GM10248 (cell line): ENCODE data around the gene SPIB.

Source experiments
- CTCF ChIA-PET: fragments of 300-600 bp; sonication (Branson Sonifier 250); formaldehyde crosslinking; extraction: SDS; loops from one replicate; lab custom pipeline; 2021; ENCODE audit warnings: antibody characterized with exemption; lab: Yijun Ruan, JAX
- POLR2A ChIA-PET: fragments of 350-650 bp; sonication (Branson Sonifier 250); formaldehyde crosslinking; extraction: SDS; loops from one replicate; lab custom pipeline; 2020; ENCODE audit warnings: antibody characterized with exemption; lab: Yijun Ruan, JAX
- DNase-seq: peaks from one replicate; pipeline ENCODE4 v3.0.0; 2012; ENCODE audit errors: extremely low spot score
- CTCF ChIP-seq: IDR thresholded peaks from 2 replicates; pipeline ENCODE4 v1.5.1; 2012; ENCODE audit warnings: mild to moderate bottlenecking, low read depth; ENCODE audit errors: extremely low read depth, missing control alignments, control extremely low read depth

Gene SPIB

GRCh38 chr19:50477751-50478515, 59.2 kb downstream of the SPIB start:
- CTCF ChIA-PET, result interaction anchor here (1.2 to 2.3 kb wide), 5 partner anchors 8 to 121 kb away, joined by 3 to 8 read pairs (median 5); no protein-coding TSS in a partner anchor
- POLR2A ChIA-PET, result interaction anchor here (1.1 kb wide), 1 partner anchor 10 kb away, joined by 3 read pairs; no protein-coding TSS in a partner anchor
- no peak for TF ChIP-seq CTCF
- no peak for DNase-seq

- TF ChIP-seq CTCF, result peak; percentile 20
- CTCF ChIA-PET, result interaction anchor here (1.4 to 2.3 kb wide), 4 partner anchors 9 to 121 kb away, joined by 4 to 8 read pairs (median 6); no protein-coding TSS in a partner anchor
- DNase-seq, result no peak
- POLR2A ChIA-PET, result interaction anchor here (0.6 to 1.1 kb wide), 2 partner anchors 9 to 16 kb away, joined by 3 read pairs; no protein-coding TSS in a partner anchor
Measured at GRCh38 chr19:50478901-50479715, 60.4 kb downstream of the SPIB start.

DNA sequence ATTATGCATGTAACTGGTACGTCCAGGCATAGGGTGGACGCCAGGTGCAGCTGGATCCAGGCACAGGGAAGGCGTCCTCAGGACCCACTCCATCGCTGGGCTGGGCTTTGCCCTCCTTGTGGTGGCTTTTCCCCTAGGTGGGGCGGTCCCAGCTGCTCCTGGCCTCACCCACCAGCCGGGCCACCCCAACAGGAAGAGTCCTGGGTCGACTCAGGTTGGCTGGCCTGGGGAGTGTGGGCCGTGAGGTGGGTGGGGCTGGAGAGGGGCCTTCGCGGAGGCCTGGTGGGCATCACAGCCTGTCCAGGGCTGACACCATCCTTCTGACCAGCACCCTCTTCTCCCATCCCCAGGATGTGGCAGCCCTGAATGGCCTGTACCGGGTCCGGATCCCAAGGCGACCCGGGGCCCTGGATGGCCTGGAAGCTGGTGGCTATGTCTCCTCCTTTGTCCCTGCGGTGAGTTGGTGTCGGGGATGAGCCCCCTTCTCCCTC, 61.1 kb downstream of the SPIB start:
- no peak for DNase-seq
- CTCF ChIA-PET, result interaction anchor here (1.5 to 2.3 kb wide), 3 partner anchors 18 to 122 kb away, joined by 5 to 8 read pairs (median 7); no protein-coding TSS in a partner anchor
- POLR2A ChIA-PET, result interaction anchor here (0.6 kb wide), 1 partner anchor 15 kb away, joined by 3 read pairs; no protein-coding TSS in a partner anchor
- no peak for TF ChIP-seq CTCF

GRCh38 chr19:50480281-50481111, 61.8 kb downstream of the SPIB start:
- POLR2A ChIA-PET, result no interaction called here
- CTCF ChIA-PET, result interaction anchor here (2.3 kb wide), 1 partner anchor 111 kb away, joined by 8 read pairs; no protein-coding TSS in a partner anchor
- TF ChIP-seq CTCF, result no peak
- no peak for DNase-seq
